OCI-M2 (cell line): ENCODE measurements around the gene GANAB.

Source experiments
- DNase-seq: peaks from one replicate; lab custom pipeline; 2025; ENCODE audit not compliant: unreplicated experiment; lab: John Stamatoyannopoulos, UW

GANAB gene

GRCh38 chr11:62575156-62575555 lies 71.3 kb downstream of the GANAB start:
- DNase-seq: no peak
